ENCODE data around the gene GXYLT1.
A peak's percentile ranks its signal among the peaks of the same experiment; 100 is the strongest.
"Not testable (repeated sequence)": the region's sequence is repeated elsewhere in the genome, so short reads cannot be mapped to it uniquely, and the experiment has no call there.

The GXYLT1 gene

GRCh38 chr12:42091769-42092168 is 52.9 kb downstream of the GXYLT1 start:
- no peak for DNase-seq

- DNase-seq, result no peak
These were observed 53.8 kb downstream of the GXYLT1 start for GRCh38 chr12:42090899-42091298.

DNA sequence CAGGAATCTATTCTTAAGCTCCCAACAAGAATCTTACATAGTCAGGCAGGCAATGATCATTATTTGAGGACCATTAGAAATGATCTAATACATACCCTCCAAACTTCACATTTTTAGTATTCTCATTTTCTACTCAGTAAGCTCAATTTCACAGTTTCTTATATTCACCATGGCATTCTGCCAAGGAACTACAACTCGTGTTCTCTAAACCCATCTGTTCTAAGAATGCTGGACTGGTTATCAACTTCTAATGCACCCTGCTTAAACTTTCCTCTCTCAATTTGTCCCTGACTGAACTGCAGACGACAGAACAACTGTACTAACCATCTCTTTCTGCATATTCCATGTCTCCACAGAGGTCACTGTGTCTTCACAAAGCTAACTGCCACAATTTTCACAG is 58.6 kb downstream of the GXYLT1 start:
- DNase-seq, result peak; percentile 28

GRCh38 chr12:42085594-42085993 is 59.1 kb downstream of the GXYLT1 start:
- DNase-seq, result no peak

DNA sequence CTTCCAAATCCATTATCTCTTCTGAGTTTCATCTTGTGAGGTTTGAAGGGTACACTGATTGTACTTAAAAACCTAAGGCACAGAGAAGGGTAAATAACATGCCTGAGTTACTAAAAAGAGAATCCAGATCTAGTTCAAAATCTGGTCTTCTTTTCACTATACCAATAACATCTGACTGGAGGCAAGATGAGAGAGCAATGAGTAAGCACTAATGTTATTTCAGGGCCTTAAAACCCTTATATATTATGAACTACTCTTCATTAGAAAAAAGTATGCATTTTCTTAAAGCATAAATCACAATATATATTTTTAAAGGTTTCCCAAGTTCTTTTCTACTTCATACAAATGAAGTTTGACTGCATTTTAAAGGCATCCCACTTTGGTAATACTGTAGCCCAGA is 60.2 kb downstream of the GXYLT1 start:
- no peak for DNase-seq

GRCh38 chr12:42076976-42077375 is 67.7 kb downstream of the GXYLT1 start:
- DNase-seq, result no peak

GRCh38 chr12:42070036-42070435 is 74.6 kb downstream of the GXYLT1 start:
- DNase-seq, result no peak

DNA sequence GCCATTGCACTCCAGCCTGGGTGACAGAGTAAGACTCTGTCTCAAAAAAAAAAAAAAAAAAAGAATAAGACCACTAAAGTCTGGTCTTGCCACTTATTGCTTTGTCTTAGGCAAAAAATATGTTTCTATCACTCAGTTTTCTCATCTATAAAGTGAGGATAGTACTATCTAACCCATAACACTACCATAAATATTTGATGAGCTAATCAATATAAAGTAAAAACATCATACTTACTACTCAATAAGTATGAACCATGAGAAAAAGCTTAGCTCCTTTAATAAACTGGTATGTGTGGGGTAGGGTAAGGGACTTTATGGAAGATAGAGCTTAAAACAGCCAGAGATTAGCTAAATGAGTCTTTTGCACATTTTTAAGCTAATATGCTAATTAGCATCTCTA is 85.5 kb downstream of the GXYLT1 start:
- no peak for DNase-seq

DNA sequence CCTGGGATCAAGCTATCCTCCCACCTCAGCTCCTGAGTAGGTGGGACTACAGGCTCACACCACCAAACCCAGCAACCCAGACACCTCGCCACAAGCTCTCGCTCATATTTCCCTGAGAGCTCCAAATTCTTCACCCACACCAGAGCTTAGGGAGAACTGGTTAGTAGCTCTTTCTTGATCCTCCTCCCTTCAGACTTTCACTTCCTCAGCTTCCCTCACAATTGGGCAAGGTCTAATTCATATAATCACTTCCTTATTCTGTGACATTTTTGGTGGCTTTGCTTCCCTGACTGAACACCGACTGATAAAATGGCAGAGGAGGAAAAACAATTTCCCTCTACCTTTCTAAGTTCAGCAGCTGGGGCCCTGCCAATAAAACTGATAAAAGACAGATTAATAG is 88.5 kb downstream of the GXYLT1 start:
- DNase-seq, result no peak

- no peak for DNase-seq
These were observed 91.2 kb downstream of the GXYLT1 start for GRCh38 chr12:42053456-42053855.

GRCh38 chr12:42048980-42049379 is 95.7 kb downstream of the GXYLT1 start:
- DNase-seq, result not testable (repeated sequence)

- no peak for DNase-seq
These were observed 105.1 kb downstream of the GXYLT1 start for GRCh38 chr12:42039577-42039976.

DNA sequence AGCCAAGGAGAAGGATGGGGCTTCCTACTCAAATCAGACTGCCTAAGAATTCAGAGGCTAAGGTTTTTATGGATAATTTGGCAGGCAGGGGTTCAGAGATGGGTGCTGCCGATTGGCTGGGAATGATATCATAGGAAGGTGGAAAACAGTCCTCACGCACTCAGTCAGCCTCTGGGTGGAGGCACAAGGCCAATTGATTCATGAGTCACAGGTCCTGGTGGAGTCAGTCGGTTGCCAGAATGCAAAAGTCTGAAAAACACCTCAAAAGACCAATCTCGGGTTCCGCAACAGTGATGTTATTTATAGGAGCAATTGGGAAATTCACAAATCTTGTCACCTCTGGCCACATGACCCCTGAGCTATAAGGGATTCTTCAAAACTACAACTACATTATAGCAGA is 105.5 kb downstream of the GXYLT1 start:
- DNase-seq, result no peak

DNA sequence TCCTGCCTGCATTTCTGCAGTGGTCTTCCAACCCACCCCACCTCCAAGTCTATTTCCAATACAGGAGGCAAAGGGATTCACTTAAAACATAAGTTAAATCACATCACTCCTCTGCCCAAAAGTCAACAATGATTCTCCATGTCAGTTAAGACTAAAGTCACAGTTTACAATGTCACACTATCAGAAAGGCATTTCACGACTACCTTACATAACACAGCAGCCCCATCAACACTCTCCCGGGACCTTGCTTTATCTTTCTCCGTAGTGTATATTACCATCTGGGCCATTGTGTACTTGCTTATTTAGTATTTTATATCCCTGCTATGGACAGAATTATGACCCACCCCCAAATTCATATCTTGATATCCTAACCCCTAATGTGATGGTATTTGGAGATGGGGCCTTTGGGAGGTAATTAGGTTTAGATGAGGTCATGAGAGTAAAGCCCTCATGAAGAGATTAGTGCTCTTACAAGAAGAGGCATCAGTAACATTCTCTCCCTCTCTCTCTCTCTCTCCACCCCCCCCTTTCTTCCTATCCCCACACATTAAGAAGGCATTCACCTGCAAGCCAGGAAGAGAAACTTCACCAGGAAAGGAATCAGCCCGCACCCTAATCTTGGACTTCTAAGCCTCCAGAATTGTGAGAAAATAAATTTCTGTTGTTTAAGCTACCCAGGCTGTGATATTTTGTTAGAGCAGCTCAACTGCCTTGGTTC is 112.7 kb downstream of the GXYLT1 start:
- DNase-seq, result no peak

All from NCI-H2171 (cell line).